GM12878 (cell line): ENCODE measurements around the gene FAM20A.
"Not testable (repeated sequence)": the region's sequence is repeated elsewhere in the genome, so short reads cannot be mapped to it uniquely, and the experiment has no call there.

Experiments used
- CTCF ChIP-seq, 3 experiments: IDR thresholded peaks in 2 of 3; conservative IDR thresholded peaks in 1 of 3; 2 replicates each; pipeline ENCODE4 v1.5.1; 2011; ENCODE audit warnings: low read depth in 3 of 3, low read length in 3 of 3, mild to moderate bottlenecking in 3 of 3, control low read depth in 2 of 3, moderate library complexity in 2 of 3, inconsistent platforms in 1 of 3, mixed read lengths in 1 of 3; ENCODE audit not compliant: control insufficient read depth in 2 of 3, insufficient read depth in 1 of 3; ENCODE audit errors: extremely low read depth in 1 of 3
- FOXM1 ChIP-seq: IDR thresholded peaks from 2 replicates; pipeline ENCODE4 v1.6.1; 2012; ENCODE audit warnings: low read depth, mild to moderate bottlenecking, inconsistent platforms, low read length, moderate library complexity
- MTA3 ChIP-seq: IDR thresholded peaks from 2 replicates; pipeline ENCODE4 v1.6.1; 2012; ENCODE audit warnings: low read length, inconsistent platforms, borderline replicate concordance
- NFYA ChIP-seq: IDR thresholded peaks from 2 replicates; pipeline ENCODE4 v1.6.1; 2011; ENCODE audit warnings: low read depth, mild to moderate bottlenecking, low read length, improper control_type of control experiment, borderline replicate concordance
- PAX5 ChIP-seq: IDR thresholded peaks from 2 replicates; pipeline ENCODE4 v1.6.1; 2011; ENCODE audit warnings: low read depth, low read length, borderline replicate concordance
- RELA ChIP-seq: fragments of 450-650 bp; IDR thresholded peaks from 2 replicates; pipeline ENCODE4 v1.8.0; 2014; ENCODE audit warnings: borderline replicate concordance; ENCODE audit not compliant: partially characterized antibody
- SP1 ChIP-seq: IDR thresholded peaks from one replicate; pipeline ENCODE4 v1.6.1; 2011; ENCODE audit warnings: low read depth, low read length
- SRF ChIP-seq, 2 experiments: IDR thresholded peaks; 2 replicates each; pipeline ENCODE4 v1.6.1; 2011; ENCODE audit warnings: low read depth in 2 of 2, low read length in 2 of 2, mild to moderate bottlenecking in 1 of 2, moderate library complexity in 1 of 2
- TCF12 ChIP-seq: IDR thresholded peaks from 2 replicates; pipeline ENCODE4 v1.6.1; 2011; ENCODE audit warnings: low read depth, mild to moderate bottlenecking, low read length
- TCF3 ChIP-seq: IDR thresholded peaks from 2 replicates; pipeline ENCODE4 v1.6.1; 2012; ENCODE audit warnings: low read depth, mild to moderate bottlenecking, low read length, borderline replicate concordance; ENCODE audit not compliant: insufficient read depth
- ZNF274 ChIP-seq: IDR thresholded peaks from one replicate; pipeline ENCODE4 v1.8.0; 2011; ENCODE audit not compliant: insufficient read length, insufficient read depth
- ZNF592 ChIP-seq: fragments of 450-650 bp; IDR thresholded peaks from 2 replicates; pipeline ENCODE4 v1.6.1; 2017; ENCODE audit warnings: mild to moderate bottlenecking, moderate library complexity

GRCh38 chr17:68582867-68583266, 18.3 kb downstream of the FAM20A start:
- TF ChIP-seq CTCF (IDR thresholded peaks at IDR 0.05 in 2 of 3, conservative IDR thresholded peaks at IDR 0.05 in 1 of 3; ENCODE audit: control insufficient read depth in 2 of 3, extremely low read depth in 1 of 3, insufficient read depth in 1 of 3, low read depth in 3 of 3, low read length in 3 of 3); TCF3; ZNF592; MTA3; SP1; FOXM1; NFYA; PAX5; RELA; TCF12; SRF (IDR thresholded peaks at IDR 0.05; ENCODE audit: low read depth in 2 of 2, low read length in 2 of 2); ZNF274: not testable (repeated sequence)
